Measurements from ENCODE around the gene ABCD3.

ABCD3 gene

GRCh38 chr1:94501935-94502334 is 83.7 kb downstream of the ABCD3 start:
- no peak for DNase-seq
- no peak overlapping the region for H3K27ac ChIP-seq (ENCODE audit: insufficient read depth in 1 of 2, low read depth in 1 of 2, low read length in 2 of 2, poor library complexity in 1 of 2, severe bottlenecking in 2 of 2)
- H3K9me3 ChIP-seq (ENCODE audit: control extremely low read depth in 1 of 5, control insufficient read depth in 4 of 5, insufficient read depth in 2 of 5, low read depth in 1 of 5, low read length in 4 of 5), result no peaks in the 10 kb centered on the region
- WGBS (ENCODE audit: insufficient coverage), result 100% methylated on average over 2 of the region's 4 CpGs
- CTCF ChIA-PET, result interaction anchor here (0.9 to 3.0 kb wide), 3 partner anchors 11 to 540 kb away, joined by 3 to 16 read pairs (median 5); no protein-coding TSS in a partner anchor
- H3K4me3 ChIP-seq (ENCODE audit: control insufficient read depth in 1 of 7, extremely low read depth in 1 of 7, insufficient read depth in 4 of 7, low read depth in 2 of 7, low read length in 6 of 7), result no peak overlapping the region
- no peaks in the 10 kb centered on the region for H3K27me3 ChIP-seq (replicated peaks in 2 of 5; ENCODE audit: control insufficient read depth in 4 of 5, insufficient read depth in 5 of 5, low read length in 4 of 5)
- H3K36me3 ChIP-seq (ENCODE audit: control insufficient read depth in 4 of 4, insufficient read depth in 4 of 4, low read length in 3 of 4), result peaks cover 11 to 32% (median 18%) of the 10 kb centered on the region in 4 experiments
- POLR2A ChIA-PET, result interaction anchor here (0.6 kb wide), 2 partner anchors 11 to 107 kb away, joined by 3 read pairs; no protein-coding TSS in a partner anchor
- H3K4me1 ChIP-seq (ENCODE audit: control extremely low read depth in 1 of 4, control insufficient read depth in 4 of 4, insufficient read depth in 4 of 4, low read length in 3 of 4), result no peaks in the 10 kb centered on the region

GRCh38 chr1:94503153-94503552 is 85.0 kb downstream of the ABCD3 start:
- Histone ChIP-seq H3K4me3 (ENCODE audit: control insufficient read depth in 1 of 7, extremely low read depth in 1 of 7, insufficient read depth in 4 of 7, low read depth in 2 of 7, low read length in 6 of 7) (no peak overlapping the region), H3K27ac (ENCODE audit: insufficient read depth in 1 of 2, low read depth in 1 of 2, low read length in 2 of 2, poor library complexity in 1 of 2, severe bottlenecking in 2 of 2) (no peak overlapping the region), H3K9me3 (ENCODE audit: control extremely low read depth in 1 of 5, control insufficient read depth in 4 of 5, insufficient read depth in 2 of 5, low read depth in 1 of 5, low read length in 4 of 5) (no peaks in the 10 kb centered on the region), H3K36me3 (ENCODE audit: control insufficient read depth in 4 of 4, insufficient read depth in 4 of 4, low read length in 3 of 4) (peaks cover 11 to 32% (median 18%) of the 10 kb centered on the region in 4 experiments), H3K4me1 (ENCODE audit: control extremely low read depth in 1 of 4, control insufficient read depth in 4 of 4, insufficient read depth in 4 of 4, low read length in 3 of 4) (no peaks in the 10 kb centered on the region), H3K27me3 (replicated peaks in 2 of 5; ENCODE audit: control insufficient read depth in 4 of 5, insufficient read depth in 5 of 5, low read length in 4 of 5) (no peaks in the 10 kb centered on the region)
- no peak for DNase-seq
- WGBS (ENCODE audit: insufficient coverage), result 95% methylated on average over 4 of the region's 4 CpGs
- CTCF ChIA-PET, result interaction anchor here (0.8 to 3.0 kb wide), 4 partner anchors 10 to 302 kb away, joined by 3 to 16 read pairs (median 6); partner anchors contain the start of gene F3
- POLR2A ChIA-PET, result no interaction called here

- DNase-seq, result no peak
- H3K4me3 ChIP-seq (ENCODE audit: control insufficient read depth in 1 of 7, extremely low read depth in 1 of 7, insufficient read depth in 4 of 7, low read depth in 2 of 7, low read length in 6 of 7), result no peak overlapping the region
- H3K36me3 ChIP-seq (ENCODE audit: control insufficient read depth in 4 of 4, insufficient read depth in 4 of 4, low read length in 3 of 4), result peaks cover 4 to 25% (median 12%) of the 10 kb centered on the region in 4 experiments
- WGBS (ENCODE audit: insufficient coverage), result 88% methylated on average over 1 of the region's 1 CpG
- no peaks in the 10 kb centered on the region for H3K9me3 ChIP-seq (ENCODE audit: control extremely low read depth in 1 of 5, control insufficient read depth in 4 of 5, insufficient read depth in 2 of 5, low read depth in 1 of 5, low read length in 4 of 5)
- no peaks in the 10 kb centered on the region for H3K4me1 ChIP-seq (ENCODE audit: control extremely low read depth in 1 of 4, control insufficient read depth in 4 of 4, insufficient read depth in 4 of 4, low read length in 3 of 4)
- no peak overlapping the region for H3K27ac ChIP-seq (ENCODE audit: insufficient read depth in 1 of 2, low read depth in 1 of 2, low read length in 2 of 2, poor library complexity in 1 of 2, severe bottlenecking in 2 of 2)
- CTCF ChIA-PET, result interaction anchor here (0.7 to 1.0 kb wide), 3 partner anchors 23 to 299 kb away, joined by 3 read pairs; no protein-coding TSS in a partner anchor
- POLR2A ChIA-PET, result no interaction called here
- H3K27me3 ChIP-seq (replicated peaks in 2 of 5; ENCODE audit: control insufficient read depth in 4 of 5, insufficient read depth in 5 of 5, low read length in 4 of 5), result no peaks in the 10 kb centered on the region
Observed at GRCh38 chr1:94504601-94505000, 86.4 kb downstream of the ABCD3 start.

GRCh38 chr1:94512816-94513215 is 94.6 kb downstream of the ABCD3 start:
- CTCF ChIA-PET, result interaction anchor here (0.6 to 20.9 kb wide), 5 partner anchors 9 to 588 kb away, joined by 3 to 321 read pairs (median 6); no protein-coding TSS in a partner anchor
- Histone ChIP-seq H3K4me1 (ENCODE audit: control extremely low read depth in 1 of 4, control insufficient read depth in 4 of 4, insufficient read depth in 4 of 4, low read length in 3 of 4) (peaks cover 0 to 7% (median 1%) of the 10 kb centered on the region in 4 experiments), H3K27ac (ENCODE audit: insufficient read depth in 1 of 2, low read depth in 1 of 2, low read length in 2 of 2, poor library complexity in 1 of 2, severe bottlenecking in 2 of 2) (no peak overlapping the region), H3K36me3 (ENCODE audit: control insufficient read depth in 4 of 4, insufficient read depth in 4 of 4, low read length in 3 of 4) (peaks cover 0 to 7% (median 3%) of the 10 kb centered on the region in 4 experiments), H3K27me3 (replicated peaks in 2 of 5; ENCODE audit: control insufficient read depth in 4 of 5, insufficient read depth in 5 of 5, low read length in 4 of 5) (no peaks in the 10 kb centered on the region), H3K4me3 (ENCODE audit: control insufficient read depth in 1 of 7, extremely low read depth in 1 of 7, insufficient read depth in 4 of 7, low read depth in 2 of 7, low read length in 6 of 7) (no peak overlapping the region), H3K9me3 (ENCODE audit: control extremely low read depth in 1 of 5, control insufficient read depth in 4 of 5, insufficient read depth in 2 of 5, low read depth in 1 of 5, low read length in 4 of 5) (no peaks in the 10 kb centered on the region)
- no CpG with 5 or more reads among the region's 2 CpGs for WGBS (ENCODE audit: insufficient coverage)
- DNase-seq, result no peak
- POLR2A ChIA-PET, result interaction anchor here (0.7 kb wide), 1 partner anchor 16 kb away, joined by 3 read pairs; no protein-coding TSS in a partner anchor

- peaks cover 0 to 7% (median 1%) of the 10 kb centered on the region in 4 experiments for H3K4me1 ChIP-seq (ENCODE audit: control extremely low read depth in 1 of 4, control insufficient read depth in 4 of 4, insufficient read depth in 4 of 4, low read length in 3 of 4)
- no peaks in the 10 kb centered on the region for H3K9me3 ChIP-seq (ENCODE audit: control extremely low read depth in 1 of 5, control insufficient read depth in 4 of 5, insufficient read depth in 2 of 5, low read depth in 1 of 5, low read length in 4 of 5)
- H3K27ac ChIP-seq (ENCODE audit: insufficient read depth in 1 of 2, low read depth in 1 of 2, low read length in 2 of 2, poor library complexity in 1 of 2, severe bottlenecking in 2 of 2), result no peak overlapping the region
- DNase-seq, result peak; percentile 28 to 49 (median 37)
- H3K36me3 ChIP-seq (ENCODE audit: control insufficient read depth in 4 of 4, insufficient read depth in 4 of 4, low read length in 3 of 4), result peaks cover 0 to 9% (median 2%) of the 10 kb centered on the region in 4 experiments
- WGBS (ENCODE audit: insufficient coverage), result no CpG with 5 or more reads among the region's 2 CpGs
- ChIA-PET POLR2A (no interaction called here), CTCF (interaction anchor here (0.6 to 20.9 kb wide), 12 partner anchors 10 to 527 kb away, joined by 3 to 321 read pairs (median 4); no protein-coding TSS in a partner anchor)
- H3K27me3 ChIP-seq (replicated peaks in 2 of 5; ENCODE audit: control insufficient read depth in 4 of 5, insufficient read depth in 5 of 5, low read length in 4 of 5), result no peaks in the 10 kb centered on the region
- H3K4me3 ChIP-seq (ENCODE audit: control insufficient read depth in 1 of 7, extremely low read depth in 1 of 7, insufficient read depth in 4 of 7, low read depth in 2 of 7, low read length in 6 of 7), result no peak overlapping the region
Observed at GRCh38 chr1:94514095-94514727, 96.0 kb downstream of the ABCD3 start.

GRCh38 chr1:94515296-94515947 is 97.2 kb downstream of the ABCD3 start:
- Histone ChIP-seq H3K27ac (ENCODE audit: insufficient read depth in 1 of 2, low read depth in 1 of 2, low read length in 2 of 2, poor library complexity in 1 of 2, severe bottlenecking in 2 of 2) (no peak overlapping the region), H3K4me1 (ENCODE audit: control extremely low read depth in 1 of 4, control insufficient read depth in 4 of 4, insufficient read depth in 4 of 4, low read length in 3 of 4) (peaks cover 0 to 7% (median 1%) of the 10 kb centered on the region in 4 experiments), H3K36me3 (ENCODE audit: control insufficient read depth in 4 of 4, insufficient read depth in 4 of 4, low read length in 3 of 4) (peaks cover 0 to 9% (median 3%) of the 10 kb centered on the region in 4 experiments), H3K27me3 (replicated peaks in 2 of 5; ENCODE audit: control insufficient read depth in 4 of 5, insufficient read depth in 5 of 5, low read length in 4 of 5) (no peaks in the 10 kb centered on the region), H3K4me3 (ENCODE audit: control insufficient read depth in 1 of 7, extremely low read depth in 1 of 7, insufficient read depth in 4 of 7, low read depth in 2 of 7, low read length in 6 of 7) (no peak overlapping the region), H3K9me3 (ENCODE audit: control extremely low read depth in 1 of 5, control insufficient read depth in 4 of 5, insufficient read depth in 2 of 5, low read depth in 1 of 5, low read length in 4 of 5) (no peaks in the 10 kb centered on the region)
- ChIA-PET POLR2A (no interaction called here), CTCF (interaction anchor here (0.6 to 20.9 kb wide), 8 partner anchors 8 to 339 kb away, joined by 3 to 321 read pairs (median 5); no protein-coding TSS in a partner anchor)
- 100% methylated on average over 1 of the region's 1 CpG for WGBS (ENCODE audit: insufficient coverage)
- DNase-seq, result no peak
